Loucy (cell line): ENCODE data around the gene DSCAML1.

Experiments
- H2AFZ ChIP-seq: fragments of 200-600 bp; sonication (generic); 2 replicates; pipeline ENCODE4 v1.6.0; 2016; ENCODE audit warnings: antibody characterized with exemption, mild to moderate bottlenecking, low read length, moderate library complexity
- H3F3A ChIP-seq: fragments of 200-600 bp; 2 replicates; pipeline ENCODE4 v1.6.0; 2016; ENCODE audit warnings: antibody characterized with exemption, low read depth, mild to moderate bottlenecking
- H3K27me3 ChIP-seq: fragments of 200-600 bp; sonication (generic); 2 replicates; pipeline ENCODE4 v1.6.1; 2014; ENCODE audit warnings: low read length, mild to moderate bottlenecking; ENCODE audit not compliant: insufficient read depth, poor library complexity, severe bottlenecking
- H3K36me3 ChIP-seq: fragments of 200-600 bp; sonication (generic); 2 replicates; pipeline ENCODE4 v1.6.1; 2016; ENCODE audit warnings: low read length; ENCODE audit not compliant: insufficient read depth
- H3K4me1 ChIP-seq: fragments of 200-600 bp; sonication (generic); 2 replicates; pipeline ENCODE4 v1.5.1; 2014; ENCODE audit warnings: low read length, mild to moderate bottlenecking; ENCODE audit not compliant: insufficient read depth, poor library complexity, severe bottlenecking
- H3K4me2 ChIP-seq: fragments of 200-600 bp; sonication (generic); 2 replicates; pipeline ENCODE4 v1.6.0; 2014; ENCODE audit warnings: antibody characterized with exemption, low read length, low read depth, mild to moderate bottlenecking; ENCODE audit not compliant: poor library complexity, severe bottlenecking
- H3K4me3 ChIP-seq: fragments of 200-600 bp; sonication (generic); 2 replicates; pipeline ENCODE4 v1.5.1; 2014; ENCODE audit warnings: low read length, mild to moderate bottlenecking, mixed read lengths; ENCODE audit not compliant: poor library complexity, severe bottlenecking
- H3K79me2 ChIP-seq: fragments of 200-600 bp; sonication (generic); 2 replicates; pipeline ENCODE4 v1.6.1; 2014; ENCODE audit warnings: low read length; ENCODE audit not compliant: insufficient read depth
- H3K9ac ChIP-seq: fragments of 200-600 bp; sonication (generic); 2 replicates; pipeline ENCODE4 v1.6.0; 2014; ENCODE audit warnings: mild to moderate bottlenecking, low read depth, low read length, moderate library complexity; ENCODE audit not compliant: poor library complexity, severe bottlenecking
- H3K9me2 ChIP-seq: fragments of 200-600 bp; sonication (generic); replicated peaks from 2 replicates; pipeline ENCODE4 v1.6.1; 2016; ENCODE audit warnings: low read depth, low read length, mixed read lengths
- H3K9me3 ChIP-seq: fragments of 200-600 bp; sonication (generic); 2 replicates; pipeline ENCODE4 v1.6.1; 2014; ENCODE audit warnings: mild to moderate bottlenecking, antibody characterized with exemption, low read length, low read depth; ENCODE audit not compliant: insufficient read depth
- H4K20me1 ChIP-seq: fragments of 200-600 bp; sonication (generic); 2 replicates; pipeline ENCODE4 v1.6.0; 2014; ENCODE audit warnings: antibody characterized with exemption, low read length, mild to moderate bottlenecking; ENCODE audit not compliant: insufficient read depth, poor library complexity, severe bottlenecking
- EZH2phosphoT487 ChIP-seq: fragments of 200-600 bp; IDR thresholded peaks from 2 replicates; pipeline ENCODE4 v1.6.1; 2018; ENCODE audit warnings: antibody characterized with exemption, mild to moderate bottlenecking, moderate library complexity, borderline replicate concordance
- TF ChIP-seq, protein P1 (sequence below): fragments of 200-600 bp; sonication (generic); conservative IDR thresholded peaks from 2 replicates; pipeline ENCODE4 v1.5.1; 2014; ENCODE audit warnings: mild to moderate bottlenecking, antibody characterized with exemption, low read length

Gene DSCAML1

DNA sequence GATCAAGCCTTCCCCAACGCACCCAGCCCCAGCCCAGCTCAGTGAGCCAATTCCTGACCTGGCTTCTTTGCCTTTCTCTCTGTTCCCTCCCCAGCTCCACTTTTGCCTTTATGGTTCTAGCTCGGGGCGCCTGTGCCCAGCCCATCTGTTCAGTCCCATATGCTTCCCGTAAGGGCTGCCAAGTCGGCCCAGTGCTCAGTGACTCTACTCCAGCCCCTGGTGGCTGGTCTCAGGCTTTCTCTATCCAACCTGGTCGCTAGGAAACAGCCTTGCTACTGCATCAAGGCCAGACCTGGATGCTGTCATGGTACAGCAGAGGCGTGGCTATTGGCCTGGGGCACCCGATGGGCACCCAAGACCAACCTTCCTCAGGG, 178.0 kb downstream of the DSCAML1 start:
- no peak overlapping the region for H3K9ac ChIP-seq
- H2AFZ ChIP-seq: no peak overlapping the region
- no peaks in the 10 kb centered on the region for H3K27me3 ChIP-seq
- no peaks in the 10 kb centered on the region for H3K9me2 ChIP-seq
- no peak for TF ChIP-seq EZH2phosphoT487
- TF ChIP-seq, protein P1, sequence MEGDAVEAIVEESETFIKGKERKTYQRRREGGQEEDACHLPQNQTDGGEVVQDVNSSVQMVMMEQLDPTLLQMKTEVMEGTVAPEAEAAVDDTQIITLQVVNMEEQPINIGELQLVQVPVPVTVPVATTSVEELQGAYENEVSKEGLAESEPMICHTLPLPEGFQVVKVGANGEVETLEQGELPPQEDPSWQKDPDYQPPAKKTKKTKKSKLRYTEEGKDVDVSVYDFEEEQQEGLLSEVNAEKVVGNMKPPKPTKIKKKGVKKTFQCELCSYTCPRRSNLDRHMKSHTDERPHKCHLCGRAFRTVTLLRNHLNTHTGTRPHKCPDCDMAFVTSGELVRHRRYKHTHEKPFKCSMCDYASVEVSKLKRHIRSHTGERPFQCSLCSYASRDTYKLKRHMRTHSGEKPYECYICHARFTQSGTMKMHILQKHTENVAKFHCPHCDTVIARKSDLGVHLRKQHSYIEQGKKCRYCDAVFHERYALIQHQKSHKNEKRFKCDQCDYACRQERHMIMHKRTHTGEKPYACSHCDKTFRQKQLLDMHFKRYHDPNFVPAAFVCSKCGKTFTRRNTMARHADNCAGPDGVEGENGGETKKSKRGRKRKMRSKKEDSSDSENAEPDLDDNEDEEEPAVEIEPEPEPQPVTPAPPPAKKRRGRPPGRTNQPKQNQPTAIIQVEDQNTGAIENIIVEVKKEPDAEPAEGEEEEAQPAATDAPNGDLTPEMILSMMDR: no peak
- H4K20me1 ChIP-seq: no peaks in the 10 kb centered on the region
- H3F3A ChIP-seq: no peaks in the 10 kb centered on the region
- H3K36me3 ChIP-seq: no peaks in the 10 kb centered on the region
- H3K4me1 ChIP-seq: no peaks in the 10 kb centered on the region
- H3K9me3 ChIP-seq: no peaks in the 10 kb centered on the region; the same call in 1 of the 2 replicates
- no peaks in the 10 kb centered on the region for H3K79me2 ChIP-seq
- no peak overlapping the region for H3K4me3 ChIP-seq
- H3K4me2 ChIP-seq: no peak overlapping the region

DNA sequence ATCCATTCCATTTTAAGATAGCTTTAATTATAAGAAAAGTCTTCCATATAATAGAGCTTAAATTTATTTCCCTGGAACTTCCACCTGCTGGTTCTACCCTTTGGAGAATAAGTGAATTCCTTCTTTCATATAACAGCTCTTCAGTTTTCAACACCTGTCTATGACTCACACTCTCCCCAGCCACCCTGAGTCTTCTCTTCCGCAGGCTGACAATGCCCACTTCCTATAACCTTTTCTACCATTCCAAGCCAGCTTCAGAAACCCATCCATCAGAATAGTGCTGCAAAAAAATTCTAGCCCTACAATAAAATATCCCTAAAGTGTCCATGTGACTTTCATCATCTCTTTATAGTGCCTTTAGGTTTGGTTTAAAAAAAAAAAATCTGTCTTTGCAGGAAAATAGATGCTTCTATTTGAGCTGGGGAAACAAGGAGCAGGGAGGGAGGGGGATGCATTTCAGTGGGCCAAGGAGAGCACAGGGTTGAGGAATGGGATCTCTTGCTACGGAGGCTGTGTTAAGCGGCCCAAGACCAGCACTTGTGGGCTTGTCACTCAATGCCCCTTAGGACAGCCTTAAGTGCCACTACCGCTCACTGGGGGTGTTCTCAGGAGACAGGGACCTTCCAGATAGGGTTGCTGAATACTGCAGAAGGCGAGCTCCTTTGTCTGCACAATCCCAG, 178.6 kb downstream of the DSCAML1 start:
- no peaks in the 10 kb centered on the region for H3F3A ChIP-seq
- no peaks in the 10 kb centered on the region for H3K79me2 ChIP-seq
- H3K27me3 ChIP-seq: no peaks in the 10 kb centered on the region
- H3K9me3 ChIP-seq: no peaks in the 10 kb centered on the region; the same call in 1 of the 2 replicates
- H3K9me2 ChIP-seq: no peaks in the 10 kb centered on the region
- no peak overlapping the region for H3K4me2 ChIP-seq
- no peak overlapping the region for H3K9ac ChIP-seq
- H3K36me3 ChIP-seq: no peaks in the 10 kb centered on the region
- TF ChIP-seq, protein P1: no peak
- TF ChIP-seq EZH2phosphoT487: no peak
- no peak overlapping the region for H2AFZ ChIP-seq
- no peaks in the 10 kb centered on the region for H4K20me1 ChIP-seq
- H3K4me3 ChIP-seq: no peak overlapping the region
- no peaks in the 10 kb centered on the region for H3K4me1 ChIP-seq

DNA sequence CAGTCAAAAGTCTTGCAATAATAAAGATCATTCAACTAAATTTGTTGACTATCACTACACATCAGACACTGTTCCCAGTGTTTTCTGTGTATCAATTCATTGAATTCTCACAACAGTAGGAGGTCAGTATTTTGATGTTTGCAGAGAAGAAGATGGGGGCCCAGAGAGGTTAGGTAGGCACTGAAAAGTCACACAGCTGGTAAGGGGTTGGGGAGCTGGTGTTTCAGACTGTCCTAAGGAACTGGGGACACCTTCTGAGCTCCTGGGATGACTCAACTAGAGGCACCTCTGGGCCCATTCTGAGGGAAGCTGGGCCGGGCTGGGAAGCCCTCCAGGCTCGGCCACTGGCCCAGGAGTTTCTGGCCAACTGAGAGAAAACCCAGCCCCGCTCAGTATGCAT, 180.0 kb downstream of the DSCAML1 start:
- H3K36me3 ChIP-seq: no peaks in the 10 kb centered on the region
- H3K9me3 ChIP-seq: no peaks in the 10 kb centered on the region; the same call in 1 of the 2 replicates
- H3K27me3 ChIP-seq: no peaks in the 10 kb centered on the region
- no peaks in the 10 kb centered on the region for H3F3A ChIP-seq
- no peaks in the 10 kb centered on the region for H3K9me2 ChIP-seq
- no peak overlapping the region for H3K4me3 ChIP-seq
- no peaks in the 10 kb centered on the region for H3K4me1 ChIP-seq
- TF ChIP-seq, protein P1: no peak
- no peak for TF ChIP-seq EZH2phosphoT487
- no peak overlapping the region for H3K9ac ChIP-seq
- no peak overlapping the region for H3K4me2 ChIP-seq
- no peak overlapping the region for H2AFZ ChIP-seq
- H4K20me1 ChIP-seq: no peaks in the 10 kb centered on the region
- no peaks in the 10 kb centered on the region for H3K79me2 ChIP-seq
